ENCODE data around the gene NAPA. TPM values are rescaled to one million over a fixed set of nuclear protein-coding genes. Genes with fewer than 3 reads are reported as not detected.

NAPA gene
- total RNA-seq, 1 experiment from 2014 or later, result 61.3 TPM

- H3K4me1 Mint-ChIP-seq, result peaks cover 13% of the 10 kb centered on the region
- H3K27ac Mint-ChIP-seq, result peak overlapping the region; percentile 2; the same call in 1 of the 2 replicates
- ChIA-PET CTCF (interaction anchor here (0.6 to 4.4 kb wide), 5 partner anchors 10 to 228 kb away, joined by 3 to 94 read pairs (median 13); partner anchors contain the start of gene NAPA), POLR2A (no interaction called here)
- peaks cover 9% of the 10 kb centered on the region for H3K27me3 Mint-ChIP-seq (ENCODE audit: low read depth)
- TF ChIP-seq MXD4 (CRISPR knock-in tag; IDR thresholded peaks at IDR 0.05; ENCODE audit: borderline replicate concordance), result no peak
- no peak for TF ChIP-seq ZNF232 (CRISPR knock-in tag; IDR thresholded peaks at IDR 0.05)
- TF ChIP-seq GABPB1 (CRISPR knock-in tag; IDR thresholded peaks at IDR 0.05), result no peak
- no peak for TF ChIP-seq MLX (CRISPR knock-in tag; IDR thresholded peaks at IDR 0.05)
- TF ChIP-seq CDX4 (CRISPR knock-in tag; IDR thresholded peaks at IDR 0.05; ENCODE audit: borderline replicate concordance), result no peak
- no peak for TF ChIP-seq PREB (CRISPR knock-in tag; IDR thresholded peaks at IDR 0.05; ENCODE audit: borderline replicate concordance)
- TF ChIP-seq ATF6 (CRISPR knock-in tag; IDR thresholded peaks at IDR 0.05), result no peak
- TF ChIP-seq HMGA2 (CRISPR knock-in tag; IDR thresholded peaks at IDR 0.05), result no peak
- no peak for TF ChIP-seq NFATC4 (CRISPR knock-in tag; IDR thresholded peaks at IDR 0.05)
- TF ChIP-seq AFF4 (CRISPR knock-in tag; IDR thresholded peaks at IDR 0.05; ENCODE audit: borderline replicate concordance), result no peak
- no peak for TF ChIP-seq ERG (CRISPR knock-in tag; IDR thresholded peaks at IDR 0.05)
- TF ChIP-seq SMAD3 (CRISPR knock-in tag; IDR thresholded peaks at IDR 0.05; ENCODE audit: borderline replicate concordance), result no peak
- TF ChIP-seq JUN (CRISPR knock-in tag; IDR thresholded peaks at IDR 0.05), result no peak
- TF ChIP-seq TEAD4 (CRISPR knock-in tag; IDR thresholded peaks at IDR 0.05), result no peak
- TF ChIP-seq CTCF (IDR thresholded peaks at IDR 0.05), result no peak
- no peak for TF ChIP-seq ZBTB43 (CRISPR knock-in tag; IDR thresholded peaks at IDR 0.05)
- no peak for ATAC-seq
- DNase-seq (ENCODE audit: low spot score), result no peak
- no peaks in the 10 kb centered on the region for H3K9me3 Mint-ChIP-seq
- peak overlapping the region; percentile 96 for H3K4me3 Mint-ChIP-seq
- peaks cover 5% of the 10 kb centered on the region; the same call in 1 of the 2 replicates for H3K36me3 Mint-ChIP-seq
Measured at GRCh38 chr19:47485210-47485609, 29.7 kb downstream of the NAPA start.
